Measurements from ENCODE around the gene NCKAP1. TPM values are rescaled to one million over a fixed set of nuclear protein-coding genes. Genes with fewer than 3 reads are reported as not detected.
"Not testable (repeated sequence)": the region's sequence is repeated elsewhere in the genome, so short reads cannot be mapped to it uniquely, and the experiment has no call there.

Gene NCKAP1
- polyA plus RNA-seq, 2 of the 4 experiments (the other 2 are of a cell fraction), result 98.8 to 201 TPM

- H3K4me2 ChIP-seq, result no peak overlapping the region
- FAIRE-seq (no peak), ATAC-seq (peak in 1 of 2 experiments; percentile 18; a peak in 3 of 6 replicates), DNase-seq (ENCODE audit: low read depth in 1 of 2, low spot score in 1 of 2) (no peak)
- TF ChIP-seq HES2 (IDR thresholded peaks at IDR 0.05), result no peak
- TF ChIP-seq SMC3 (IDR thresholded peaks at IDR 0.05), result no peak
- TF ChIP-seq KDM5A (IDR thresholded peaks at IDR 0.05), result no peak
- no peak for TF ChIP-seq CBX2 (IDR thresholded peaks at IDR 0.05; ENCODE audit: borderline replicate concordance, low read depth)
- no peak for TF ChIP-seq MAFK (IDR thresholded peaks at IDR 0.05; ENCODE audit: partially characterized antibody)
- TF ChIP-seq CTCF (IDR thresholded peaks at IDR 0.05), result no peak
- peaks cover 5% of the 10 kb centered on the region; the same call in 2 of the 3 replicates for H3K4me1 ChIP-seq
- ChIA-PET CTCF (no interaction called here), POLR2A (no interaction called here)
- H3K9me3 ChIP-seq, result no peaks in the 10 kb centered on the region
- 92% methylated on average over 4 of the region's 9 CpGs for WGBS (ENCODE audit: missing lambda C conversion rate)
- no peak overlapping the region for H3K4me3 ChIP-seq
- H3K27ac ChIP-seq, result no peak overlapping the region
Measured at GRCh38 chr2:182894174-182894573, 144.1 kb downstream of the NCKAP1 start.

GRCh38 chr2:182893666-182894065 is 144.6 kb downstream of the NCKAP1 start:
- FAIRE-seq, result no peak
- WGBS (ENCODE audit: missing lambda C conversion rate), result 79% methylated on average over 11 of the region's 11 CpGs
- POLR2A ChIA-PET, result no interaction called here
- Histone ChIP-seq H3K27ac (no peak overlapping the region), H3K4me1 (peaks cover 5% of the 10 kb centered on the region; the same call in 2 of the 3 replicates), H3K9me3 (no peaks in the 10 kb centered on the region), H3K4me2 (no peak overlapping the region), H3K4me3 (no peak overlapping the region)
- TF ChIP-seq MAFK (IDR thresholded peaks at IDR 0.05; ENCODE audit: partially characterized antibody) (no peak), RCOR1 (IDR thresholded peaks at IDR 0.05; ENCODE audit: low read depth, low read length) (no peak), RAD21 (conservative IDR thresholded peaks at IDR 0.05 in 1 of 2, IDR thresholded peaks at IDR 0.05 in 1 of 2) (no peak), ZFP36 (IDR thresholded peaks at IDR 0.05; ENCODE audit: borderline replicate concordance, partially characterized antibody) (no peak), MYC (IDR thresholded peaks at IDR 0.05; ENCODE audit: borderline replicate concordance, low read length) (no peak), CTCF (IDR thresholded peaks at IDR 0.05) (no peak), EHF (CRISPR knock-in tag; IDR thresholded peaks at IDR 0.05) (no peak), RARB (CRISPR knock-in tag; IDR thresholded peaks at IDR 0.05) (no peak), TFCP2L1 (CRISPR knock-in tag; IDR thresholded peaks at IDR 0.05) (no peak), RNF2 (IDR thresholded peaks at IDR 0.05; ENCODE audit: borderline replicate concordance, low read depth) (no peak), SMC3 (IDR thresholded peaks at IDR 0.05) (no peak), CHD2 (IDR thresholded peaks at IDR 0.05; ENCODE audit: low read length, partially characterized antibody) (no peak)
- no peak for ATAC-seq
- CTCF ChIA-PET, result no interaction called here
- DNase-seq (ENCODE audit: low read depth in 1 of 2, low spot score in 1 of 2), result no peak

GRCh38 chr2:182893035-182893434 is 145.2 kb downstream of the NCKAP1 start:
- FAIRE-seq; ATAC-seq; H3K27ac ChIP-seq; H3K4me1 ChIP-seq; CTCF ChIA-PET; H3K9me3 ChIP-seq; H3K4me3 ChIP-seq; DNase-seq (ENCODE audit: low read depth in 1 of 2, low spot score in 1 of 2); POLR2A ChIA-PET; H3K4me2 ChIP-seq: not testable (repeated sequence)
- TF ChIP-seq ZC3H11A (IDR thresholded peaks at IDR 0.05), result peak; percentile 87
- 89% methylated on average over 7 of the region's 7 CpGs for WGBS (ENCODE audit: missing lambda C conversion rate)
